BJ (cell line): Measurements from ENCODE around the gene PIP4P1. TPM values are rescaled to one million over a fixed set of nuclear protein-coding genes. Genes with fewer than 3 reads are reported as not detected.
A peak's percentile ranks its signal among the peaks of the same experiment; 100 is the strongest.

Source experiments
- CTCF ChIA-PET: fragments of 350-600 bp; formaldehyde crosslinking; extraction: SDS; loops from one replicate; lab custom pipeline; 2021; ENCODE audit warnings: antibody characterized with exemption, inconsistent platforms; lab: Yijun Ruan, JAX
- POLR2A ChIA-PET: fragments of 300-600 bp; sonication (Branson Sonifier 250); formaldehyde crosslinking; extraction: SDS; loops from one replicate; lab custom pipeline; 2021; ENCODE audit warnings: antibody characterized with exemption; lab: Charles Lee
- DNase-seq: peaks from one replicate; pipeline ENCODE4 v3.0.0-alpha.2; 2011; ENCODE audit warnings: low read depth
- H3K27me3 ChIP-seq: 2 replicates; pipeline ENCODE4 v1.6.0; 2011; ENCODE audit warnings: low read length; ENCODE audit not compliant: control insufficient read depth, insufficient read depth
- H3K36me3 ChIP-seq: 2 replicates; pipeline ENCODE4 v1.5.1; 2011; ENCODE audit warnings: low read length; ENCODE audit not compliant: control insufficient read depth, insufficient read depth
- H3K4me3 ChIP-seq: 2 replicates; pipeline ENCODE4 v1.5.1; 2011; ENCODE audit warnings: low read depth, mild to moderate bottlenecking, control low read depth, low read length
- CTCF ChIP-seq: IDR thresholded peaks from 2 replicates; pipeline ENCODE4 v1.5.1; 2011; ENCODE audit warnings: low read depth, mild to moderate bottlenecking, control low read depth, inconsistent platforms, low read length, moderate library complexity; ENCODE audit not compliant: insufficient read depth
- polyA plus RNA-seq: library from polyadenylated mRNA; depleted of rRNA; stranded (reverse); fragments of >200 nt; gene quantifications from 2 replicates; pipeline ENCODE4 v1.2.3, GENCODE V29; 2011

PIP4P1 gene
- polyA plus RNA-seq, 1 experiment, result 38.3 TPM

GRCh38 chr14:20469242-20469889 lies 8.1 kb upstream of the PIP4P1 start, which contains the start of gene PNP:
TSS of gene PNP (plus strand) at chr14:20469406. CDS start at chr14:20469525, 119 bp downstream.
- no peak for TF ChIP-seq CTCF
- ChIA-PET POLR2A (interaction anchor here (0.7 to 1.1 kb wide), 3 partner anchors 8 to 126 kb away, joined by 3 to 5 read pairs (median 3); partner anchors contain the start of genes PARP2 and PIP4P1), CTCF (interaction anchor here (0.8 to 1.0 kb wide), 2 partner anchors 49 to 222 kb away, joined by 3 read pairs; no protein-coding TSS in a partner anchor)
- Histone ChIP-seq H3K36me3 (no peaks in the 10 kb centered on the region), H3K4me3 (peak within 1 kb of the TSS; percentile 70), H3K27me3 (peaks cover 1% of the 10 kb centered on the region; the same call in 1 of the 2 replicates)
- DNase-seq, result peak; percentile 32

GRCh38 chr14:20468764-20469241 lies 7.6 kb upstream of the PIP4P1 start:
- Histone ChIP-seq H3K27me3 (peaks cover 1% of the 10 kb centered on the region; the same call in 1 of the 2 replicates), H3K4me3 (peak overlapping the region; percentile 70), H3K36me3 (no peaks in the 10 kb centered on the region)
- ChIA-PET CTCF (no interaction called here), POLR2A (no interaction called here)
- TF ChIP-seq CTCF, result no peak
- DNase-seq, result no peak

- Histone ChIP-seq H3K4me3 (peak overlapping the region; percentile 94), H3K27me3 (peaks cover 1% of the 10 kb centered on the region; the same call in 1 of the 2 replicates), H3K36me3 (peaks cover 20% of the 10 kb centered on the region)
- no peak for DNase-seq
- no peak for TF ChIP-seq CTCF
- ChIA-PET POLR2A (interaction anchor here (0.8 to 1.2 kb wide), 2 partner anchors 9 to 221 kb away, joined by 3 to 5 read pairs; partner anchors contain the start of gene PNP), CTCF (interaction anchor here (2.0 kb wide), 1 partner anchor 45 kb away, joined by 10 read pairs; no protein-coding TSS in a partner anchor)
Observed at GRCh38 chr14:20460458-20461224, 593 bp downstream of the PIP4P1 start.

- no peaks in the 10 kb centered on the region for H3K27me3 ChIP-seq
- ChIA-PET POLR2A (no interaction called here), CTCF (no interaction called here)
- no peak for TF ChIP-seq CTCF
- peaks cover 20% of the 10 kb centered on the region for H3K36me3 ChIP-seq
- DNase-seq, result no peak
- H3K4me3 ChIP-seq, result no peak overlapping the region
Observed at GRCh38 chr14:20458031-20458789, 3.0 kb downstream of the PIP4P1 start.
